ENCODE results near the gene PGBD5.
A peak's percentile ranks its signal among the peaks of the same experiment; 100 is the strongest.

Gene PGBD5

DNA sequence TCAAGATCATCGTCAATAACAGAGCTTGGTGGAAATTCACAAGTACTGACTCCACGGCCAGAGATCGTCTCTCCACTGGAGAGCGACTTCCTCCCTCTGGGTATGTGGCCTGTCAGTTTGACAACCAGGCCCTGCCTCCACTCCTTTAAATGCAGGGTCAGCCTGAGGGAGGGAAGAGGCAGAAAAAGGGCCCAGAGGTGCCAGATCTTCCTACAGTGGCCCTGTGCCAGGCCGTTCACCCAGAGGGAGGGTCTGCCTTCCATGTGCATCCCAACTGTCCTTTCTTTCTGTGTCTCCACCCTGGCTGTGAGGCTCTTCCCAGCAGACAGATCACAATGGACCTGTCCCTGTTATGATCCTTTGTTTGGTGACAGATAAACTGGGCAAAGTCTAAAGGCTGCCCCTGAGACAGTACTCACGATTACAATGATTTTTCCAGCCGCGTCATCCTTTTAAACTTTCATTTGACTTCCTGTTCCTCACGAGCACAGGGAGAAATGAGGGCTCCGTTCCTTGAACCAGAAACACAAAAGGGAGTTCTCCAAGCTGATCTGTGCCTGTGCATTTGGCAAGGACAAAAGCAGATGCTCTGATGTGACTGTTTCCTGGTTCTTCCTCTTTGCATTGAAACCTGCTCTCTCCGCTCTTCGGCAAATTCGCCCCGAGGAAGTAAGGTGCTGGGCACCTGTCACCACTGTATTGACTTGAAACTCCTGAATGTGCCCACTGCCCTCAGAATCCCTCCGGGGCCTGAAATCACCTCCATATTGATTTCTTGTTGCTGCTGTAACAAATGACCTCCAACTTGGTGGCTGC, 126.7 kb downstream of the PGBD5 start:
- no peak for DNase-seq

- no peak for DNase-seq
Observed at GRCh38 chr1:230295367-230295766, 130.8 kb downstream of the PGBD5 start.

DNA sequence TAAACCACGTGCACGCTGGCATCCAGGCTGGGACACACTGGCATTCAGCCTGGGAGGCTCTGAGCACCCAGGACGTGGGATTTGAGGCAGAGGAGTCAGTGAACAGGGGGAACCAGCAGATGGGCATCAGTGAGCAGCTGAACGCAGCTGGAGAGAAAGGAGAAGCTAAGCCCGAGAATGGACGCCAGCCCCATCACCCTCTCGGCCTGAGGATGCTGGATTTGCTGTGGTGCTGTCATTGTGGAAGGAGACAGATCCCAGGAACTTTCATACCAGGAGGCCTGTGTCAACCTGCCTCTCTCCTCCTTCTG, 132.8 kb downstream of the PGBD5 start:
- no peak for DNase-seq

GRCh38 chr1:230292689-230293389, 133.3 kb downstream of the PGBD5 start:
- DNase-seq: peak; percentile 71

- DNase-seq: no peak
Observed at GRCh38 chr1:230291731-230292620, 134.2 kb downstream of the PGBD5 start.

DNA sequence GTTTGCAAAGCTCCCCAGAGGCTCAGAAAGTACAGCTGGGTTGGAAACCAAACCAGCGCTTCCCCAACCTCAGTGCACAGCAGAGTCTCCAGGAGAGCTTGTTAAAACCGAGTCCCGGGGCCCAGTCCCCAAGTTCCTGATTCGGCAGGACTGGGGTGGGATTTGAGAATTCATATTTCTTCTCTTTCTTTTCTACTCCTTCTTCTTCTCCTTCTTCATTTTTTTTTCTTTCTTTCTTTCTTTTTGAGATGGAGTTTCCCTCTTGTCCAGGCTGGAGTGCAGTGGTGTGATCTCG, 136.8 kb downstream of the PGBD5 start:
- DNase-seq: no peak

- no peak for DNase-seq
Observed at GRCh38 chr1:230288641-230289349, 137.3 kb downstream of the PGBD5 start.

- no peak for DNase-seq
Observed at GRCh38 chr1:230287674-230288315, 138.3 kb downstream of the PGBD5 start.

- no peak for DNase-seq
Observed at GRCh38 chr1:230286890-230287269, 139.3 kb downstream of the PGBD5 start.

- DNase-seq: no peak
Observed at GRCh38 chr1:230286166-230286889, 139.8 kb downstream of the PGBD5 start.

GRCh38 chr1:230285351-230285750, 140.8 kb downstream of the PGBD5 start:
- DNase-seq: no peak

DNA sequence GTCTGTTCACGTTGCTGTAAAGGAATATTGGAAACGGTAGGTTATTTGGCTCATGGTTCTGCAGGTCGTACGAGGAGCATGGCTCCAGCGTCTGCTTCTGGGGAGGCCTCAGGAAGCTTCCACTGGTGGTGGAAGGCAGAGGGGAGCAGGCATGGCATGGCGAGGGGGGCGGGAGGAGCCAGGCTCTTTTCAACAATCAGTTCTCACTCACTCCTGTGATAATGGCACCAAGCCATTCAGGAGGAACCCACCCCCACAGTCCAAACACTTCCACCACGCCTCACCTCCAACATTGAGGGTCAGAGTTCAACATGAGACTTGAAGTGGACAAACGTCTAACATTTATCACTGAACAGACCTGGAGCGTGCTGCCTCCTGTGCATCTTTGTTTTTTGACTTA, 141.2 kb downstream of the PGBD5 start:
- no peak for DNase-seq

DNA sequence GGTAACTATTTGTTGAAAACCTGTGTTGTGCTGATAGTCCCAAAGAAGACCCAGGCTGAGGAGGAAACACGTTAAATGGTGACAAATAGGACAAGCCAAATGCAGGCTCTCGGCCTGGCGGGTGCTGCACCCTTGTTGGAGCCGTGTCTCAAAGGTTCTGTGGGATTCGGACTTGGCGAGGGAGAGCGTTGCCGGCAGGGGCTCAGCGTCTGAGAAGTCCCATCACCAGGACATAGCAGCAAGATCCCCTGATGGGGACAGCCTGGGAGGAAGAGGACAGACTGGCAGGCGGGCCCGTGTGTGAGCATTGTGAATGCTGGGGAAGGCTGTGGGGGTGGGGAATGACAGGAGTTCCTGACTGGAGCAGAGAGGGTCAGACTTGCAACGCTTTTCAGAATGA, 142.5 kb downstream of the PGBD5 start:
- DNase-seq: no peak

DNA sequence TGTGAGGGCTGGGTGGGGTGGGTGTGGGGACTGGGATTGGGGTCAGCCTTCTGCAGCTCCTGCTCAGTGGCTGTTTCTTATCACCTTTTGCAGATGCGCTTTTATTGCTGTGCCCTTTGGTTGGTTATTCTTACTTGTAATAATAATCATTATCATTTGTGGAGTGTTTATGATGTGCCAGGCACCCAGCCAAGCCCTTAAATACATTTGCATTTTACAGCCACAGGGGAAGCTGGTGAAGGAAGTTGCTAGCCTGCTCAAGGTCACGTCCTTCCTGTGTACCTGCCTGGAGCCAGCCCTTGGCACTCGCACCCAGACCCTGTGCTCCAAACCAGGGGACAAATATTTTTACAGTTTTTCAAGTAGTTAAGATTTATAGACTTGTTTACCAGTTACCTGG, 144.0 kb downstream of the PGBD5 start:
- DNase-seq: peak; percentile 25

DNA sequence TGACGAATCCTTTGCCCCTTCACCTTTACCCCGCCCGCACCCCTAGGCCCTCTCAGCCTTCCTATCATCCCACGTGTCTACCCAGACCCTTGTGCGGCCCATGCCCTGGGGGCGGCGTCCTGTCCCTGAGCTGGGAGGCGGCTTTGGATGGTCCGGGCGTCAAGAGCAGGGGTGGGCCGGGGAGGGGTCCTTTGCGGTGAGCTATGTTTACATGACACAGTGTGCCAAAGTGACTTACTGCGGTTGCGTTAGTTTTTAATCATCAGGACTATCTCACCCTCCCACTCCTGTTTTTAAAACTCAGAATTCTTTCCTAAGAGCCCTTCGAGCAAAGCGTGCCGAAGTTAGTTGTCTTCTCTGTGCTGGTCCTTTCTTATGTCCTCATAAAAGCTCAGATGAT, 144.6 kb downstream of the PGBD5 start:
- no peak for DNase-seq

GRCh38 chr1:230280906-230281413, 145.2 kb downstream of the PGBD5 start:
- no peak for DNase-seq

DNA sequence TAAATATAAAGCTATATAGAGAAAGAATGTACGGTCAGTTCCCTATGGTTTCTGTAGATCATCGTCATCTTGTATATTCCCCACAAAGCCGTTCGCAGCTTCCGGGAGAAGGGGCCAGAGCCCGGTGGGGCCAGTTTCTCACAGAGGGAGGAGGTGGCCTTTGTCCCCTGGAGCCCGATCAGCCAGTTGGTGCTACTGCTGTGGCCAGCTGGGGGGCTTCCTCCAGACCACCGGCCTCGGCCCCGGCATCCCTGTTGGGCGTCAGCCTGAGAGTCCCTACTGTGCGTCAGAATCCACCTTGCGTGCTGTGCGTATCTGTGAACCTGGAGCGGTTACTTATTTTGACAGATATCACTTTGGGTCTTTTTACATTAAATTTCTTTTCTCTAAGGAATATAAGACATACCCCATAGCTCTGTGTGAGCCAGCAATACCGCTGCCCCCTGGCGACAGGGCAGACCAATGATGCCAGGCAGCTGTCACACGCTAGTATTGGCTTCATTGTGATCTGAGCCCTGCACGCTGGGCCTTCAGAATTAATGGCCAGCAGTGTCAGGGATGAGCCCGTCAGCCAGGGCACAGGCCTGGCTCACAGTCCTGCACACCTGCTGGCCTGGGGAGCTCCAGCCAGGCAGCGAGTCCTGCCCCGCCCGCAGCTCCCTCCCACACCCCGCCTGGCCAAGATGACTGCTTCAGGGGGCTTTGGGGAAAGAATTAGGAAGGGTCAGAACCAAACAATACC, 145.9 kb downstream of the PGBD5 start:
- no peak for DNase-seq

DNA sequence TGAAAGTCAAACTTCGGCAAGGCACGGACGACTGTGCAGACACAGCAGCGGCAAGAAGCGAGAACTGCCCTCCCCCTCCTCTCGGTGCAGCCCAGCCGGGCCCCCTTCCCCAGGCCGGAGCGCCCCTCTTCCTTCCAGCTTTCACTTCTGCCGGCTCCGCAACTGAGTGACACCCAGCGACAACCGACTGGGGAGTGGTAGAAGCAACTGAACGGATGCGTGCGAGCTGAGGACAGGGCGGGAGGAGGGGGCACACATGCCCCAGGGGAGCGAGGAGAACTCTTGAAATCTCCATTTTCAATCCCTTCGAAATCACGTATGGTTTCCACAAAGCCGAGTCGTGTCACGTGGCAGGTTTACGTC, 146.6 kb downstream of the PGBD5 start:
- DNase-seq: no peak

GRCh38 chr1:230278871-230279582, 147.1 kb downstream of the PGBD5 start:
- DNase-seq: no peak

DNA sequence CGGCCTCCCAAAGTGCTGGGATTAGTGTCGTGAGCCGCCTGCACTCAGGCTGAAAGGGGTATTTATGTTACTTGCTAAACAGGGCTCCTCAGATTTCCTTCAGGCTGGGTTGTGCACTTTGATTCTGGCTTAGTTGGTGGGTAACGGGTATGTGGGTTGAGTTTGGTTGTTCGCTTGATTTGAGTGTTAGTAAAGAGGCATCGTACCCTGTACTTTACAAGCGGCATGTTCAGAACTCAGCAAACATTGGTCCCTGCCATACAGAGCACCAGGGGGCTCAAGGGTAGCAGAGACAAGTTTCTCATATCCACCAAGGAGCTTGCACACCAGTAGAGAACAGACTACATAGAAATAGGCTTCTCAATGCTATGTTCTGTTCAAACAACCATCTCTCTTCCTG, 147.8 kb downstream of the PGBD5 start:
- DNase-seq: no peak
